Epithelial cell of proximal tubule (primary cell): ENCODE measurements around the gene TLNRD1. TPM values are rescaled to one million over a fixed set of nuclear protein-coding genes. Genes with fewer than 3 reads are reported as not detected.

ENCODE experiments used
- DNase-seq: peaks from one replicate; pipeline ENCODE4 v3.0.0-alpha.2; 2011; ENCODE audit warnings: low read depth
- H3K4me3 ChIP-seq: 2 replicates; pipeline ENCODE4 v1.5.1; 2011; ENCODE audit warnings: low read depth, mild to moderate bottlenecking, low read length
- total RNA-seq: library from RNA; depleted of rRNA; stranded (reverse); fragments of >200 nt; gene quantifications from 2 replicates; pipeline ENCODE4 v1.2.3, GENCODE V29; 2015
- TF ChIP-seq, protein P1 (sequence below): conservative IDR thresholded peaks from 2 replicates; pipeline ENCODE4 v1.5.1; 2012; ENCODE audit warnings: low read depth, mild to moderate bottlenecking, low read length

Gene TLNRD1
- total RNA-seq, 1 donor from 2014 or later: 45.4 TPM

DNA sequence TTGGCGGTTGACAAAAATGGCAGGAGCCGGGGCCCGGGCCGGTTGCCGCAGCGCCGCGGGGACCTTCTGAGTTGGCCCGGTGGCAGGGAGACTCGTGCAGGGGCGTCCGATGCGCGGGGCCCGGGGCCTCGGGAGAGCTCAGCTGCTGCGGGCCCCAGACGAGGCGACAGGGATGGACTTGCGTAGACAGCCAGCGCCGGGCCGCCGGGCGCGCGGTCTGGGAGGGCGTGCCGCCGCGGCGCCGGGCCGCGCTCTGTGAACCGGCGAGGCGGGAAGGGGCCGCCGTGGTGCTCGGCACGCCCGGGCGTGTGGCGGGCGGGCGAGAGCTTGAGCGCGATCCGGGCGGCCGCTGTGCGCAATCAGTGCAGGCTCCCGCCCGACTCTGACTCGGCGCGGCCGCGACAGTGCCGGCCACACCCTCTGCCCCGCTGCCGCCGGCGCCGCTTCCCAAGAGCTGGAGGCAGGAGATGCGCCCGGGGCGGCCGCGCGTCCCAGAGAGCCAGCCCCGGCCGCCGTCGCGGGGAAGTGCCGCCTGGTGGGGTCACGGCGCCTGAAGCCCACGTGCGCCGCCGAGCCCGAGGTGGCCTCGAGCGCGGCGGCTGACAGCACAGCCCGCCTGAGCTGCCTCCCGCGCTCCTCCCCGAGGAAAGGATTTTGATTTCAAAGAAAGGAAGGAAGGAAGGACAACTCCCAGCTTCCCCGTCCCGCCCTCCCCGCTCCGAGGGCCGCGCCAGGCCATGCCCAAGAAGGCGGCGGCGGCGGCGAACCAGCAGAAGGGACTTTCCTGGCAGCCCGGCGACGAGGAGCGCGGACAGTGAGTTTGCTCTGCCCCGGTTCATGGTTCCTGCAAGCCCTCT, 657 bp downstream of the TLNRD1 start:
- DNase-seq: no peak
- TF ChIP-seq, protein P1, sequence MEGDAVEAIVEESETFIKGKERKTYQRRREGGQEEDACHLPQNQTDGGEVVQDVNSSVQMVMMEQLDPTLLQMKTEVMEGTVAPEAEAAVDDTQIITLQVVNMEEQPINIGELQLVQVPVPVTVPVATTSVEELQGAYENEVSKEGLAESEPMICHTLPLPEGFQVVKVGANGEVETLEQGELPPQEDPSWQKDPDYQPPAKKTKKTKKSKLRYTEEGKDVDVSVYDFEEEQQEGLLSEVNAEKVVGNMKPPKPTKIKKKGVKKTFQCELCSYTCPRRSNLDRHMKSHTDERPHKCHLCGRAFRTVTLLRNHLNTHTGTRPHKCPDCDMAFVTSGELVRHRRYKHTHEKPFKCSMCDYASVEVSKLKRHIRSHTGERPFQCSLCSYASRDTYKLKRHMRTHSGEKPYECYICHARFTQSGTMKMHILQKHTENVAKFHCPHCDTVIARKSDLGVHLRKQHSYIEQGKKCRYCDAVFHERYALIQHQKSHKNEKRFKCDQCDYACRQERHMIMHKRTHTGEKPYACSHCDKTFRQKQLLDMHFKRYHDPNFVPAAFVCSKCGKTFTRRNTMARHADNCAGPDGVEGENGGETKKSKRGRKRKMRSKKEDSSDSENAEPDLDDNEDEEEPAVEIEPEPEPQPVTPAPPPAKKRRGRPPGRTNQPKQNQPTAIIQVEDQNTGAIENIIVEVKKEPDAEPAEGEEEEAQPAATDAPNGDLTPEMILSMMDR: no peak
- peak overlapping the region; percentile 97 for H3K4me3 ChIP-seq

DNA sequence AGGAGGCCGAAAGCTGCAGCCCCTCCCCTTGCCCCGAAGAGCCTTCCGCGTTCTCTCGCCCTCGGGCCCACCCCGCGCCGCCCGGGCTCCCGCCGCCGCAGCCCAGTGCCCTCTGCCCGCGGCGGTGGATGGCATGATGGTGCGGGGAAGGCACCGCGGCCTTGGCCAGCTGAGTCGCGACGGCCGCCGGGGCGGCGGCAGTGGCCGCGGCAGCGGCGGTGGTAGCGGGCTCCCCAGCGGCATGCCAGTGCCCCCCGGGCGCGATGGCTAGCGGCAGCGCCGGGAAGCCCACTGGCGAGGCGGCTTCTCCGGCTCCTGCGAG, 1.2 kb downstream of the TLNRD1 start:
- peak overlapping the region; percentile 97 for H3K4me3 ChIP-seq
- DNase-seq: no peak
- TF ChIP-seq, protein P1: no peak

GRCh38 chr15:81002331-81003096, 1.8 kb downstream of the TLNRD1 start:
- H3K4me3 ChIP-seq: peak overlapping the region; percentile 97
- DNase-seq: no peak

DNA sequence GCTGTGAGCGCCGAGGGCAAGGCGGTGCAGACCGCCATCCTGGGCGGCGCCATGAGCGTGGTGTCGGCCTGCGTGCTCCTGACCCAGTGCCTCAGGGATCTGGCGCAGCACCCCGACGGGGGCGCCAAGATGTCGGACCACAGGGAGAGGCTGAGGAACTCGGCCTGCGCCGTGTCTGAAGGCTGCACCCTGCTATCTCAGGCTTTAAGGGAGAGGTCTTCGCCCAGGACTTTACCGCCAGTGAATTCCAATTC, 2.3 kb downstream of the TLNRD1 start:
- DNase-seq: no peak
- TF ChIP-seq, protein P1: no peak
- no peak overlapping the region for H3K4me3 ChIP-seq

More at GRCh38 chr15:81002331-81003096, 1.8 kb downstream of the TLNRD1 start:
- TF ChIP-seq, protein P1: no peak

DNA sequence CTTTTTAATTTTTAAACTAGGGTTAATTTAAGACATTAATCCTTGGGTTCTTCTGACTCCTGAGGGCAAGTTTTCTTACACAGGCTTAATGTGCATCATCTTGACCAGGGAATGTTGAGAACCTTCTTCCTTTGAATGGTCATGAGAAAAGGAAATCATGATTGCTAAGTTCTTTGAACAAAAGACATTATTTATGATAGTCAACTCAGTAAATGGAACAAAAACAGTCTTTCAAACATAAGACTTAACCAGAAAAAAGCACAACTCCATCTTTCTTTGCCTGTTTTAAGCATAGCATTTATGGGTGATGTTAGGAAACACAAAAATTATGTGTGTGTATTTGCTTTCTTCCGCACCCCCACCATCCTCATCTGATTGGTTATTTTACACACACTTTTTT, 5.4 kb downstream of the TLNRD1 start:
- TF ChIP-seq, protein P1: no peak
- no peak for DNase-seq
- no peak overlapping the region for H3K4me3 ChIP-seq

- TF ChIP-seq, protein P1: no peak
- DNase-seq: no peak
Observed at GRCh38 chr15:81007428-81008064, 6.8 kb downstream of the TLNRD1 start.

More at GRCh38 chr15:81007428-81008064, 6.8 kb downstream of the TLNRD1 start:
- H3K4me3 ChIP-seq: no peak overlapping the region
